Measurements from ENCODE around the gene BRCC3. TPM values are rescaled to one million over a fixed set of nuclear protein-coding genes. Genes with fewer than 3 reads are reported as not detected.

The BRCC3 gene
- polyA plus RNA-seq, 1 donor from 2014 or later: 28.1 TPM

DNA sequence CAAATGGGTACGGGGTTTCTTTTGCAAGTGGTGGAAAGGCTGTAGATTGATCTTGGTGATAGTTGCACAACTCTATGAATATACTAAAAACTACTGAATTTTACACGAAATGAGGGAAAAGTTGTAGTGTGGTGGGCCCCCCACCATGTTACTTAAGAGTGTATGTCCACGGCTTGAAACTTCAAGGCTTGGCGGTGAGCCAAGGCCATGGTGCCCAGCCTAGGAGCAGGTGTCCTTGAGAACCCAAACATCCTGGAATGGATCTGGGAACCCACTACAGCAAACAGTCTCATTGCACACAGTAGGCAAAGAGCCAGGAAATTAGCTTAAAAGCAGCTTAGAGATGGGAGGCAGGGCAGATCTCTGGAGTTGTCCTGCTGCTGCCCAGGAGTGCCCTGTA lies 62.9 kb downstream of the BRCC3 start:
- TF ChIP-seq MXI1 (conservative IDR thresholded peaks at IDR 0.05; ENCODE audit: poor library complexity, severe bottlenecking) (no peak), POLR2AphosphoS5 (IDR thresholded peaks at IDR 0.05) (no peak), EZH2 (IDR thresholded peaks at IDR 0.05; ENCODE audit: borderline replicate concordance, insufficient read depth, low read length, poor library complexity, severe bottlenecking) (no peak), EP300 (conservative IDR thresholded peaks at IDR 0.05; ENCODE audit: poor library complexity, severe bottlenecking) (no peak), TAF1 (IDR thresholded peaks at IDR 0.05; ENCODE audit: low read depth) (no peak), SMC3 (conservative IDR thresholded peaks at IDR 0.05; ENCODE audit: poor library complexity) (no peak), RAD21 (conservative IDR thresholded peaks at IDR 0.05) (no peak)
- TF ChIP-seq, protein P1, sequence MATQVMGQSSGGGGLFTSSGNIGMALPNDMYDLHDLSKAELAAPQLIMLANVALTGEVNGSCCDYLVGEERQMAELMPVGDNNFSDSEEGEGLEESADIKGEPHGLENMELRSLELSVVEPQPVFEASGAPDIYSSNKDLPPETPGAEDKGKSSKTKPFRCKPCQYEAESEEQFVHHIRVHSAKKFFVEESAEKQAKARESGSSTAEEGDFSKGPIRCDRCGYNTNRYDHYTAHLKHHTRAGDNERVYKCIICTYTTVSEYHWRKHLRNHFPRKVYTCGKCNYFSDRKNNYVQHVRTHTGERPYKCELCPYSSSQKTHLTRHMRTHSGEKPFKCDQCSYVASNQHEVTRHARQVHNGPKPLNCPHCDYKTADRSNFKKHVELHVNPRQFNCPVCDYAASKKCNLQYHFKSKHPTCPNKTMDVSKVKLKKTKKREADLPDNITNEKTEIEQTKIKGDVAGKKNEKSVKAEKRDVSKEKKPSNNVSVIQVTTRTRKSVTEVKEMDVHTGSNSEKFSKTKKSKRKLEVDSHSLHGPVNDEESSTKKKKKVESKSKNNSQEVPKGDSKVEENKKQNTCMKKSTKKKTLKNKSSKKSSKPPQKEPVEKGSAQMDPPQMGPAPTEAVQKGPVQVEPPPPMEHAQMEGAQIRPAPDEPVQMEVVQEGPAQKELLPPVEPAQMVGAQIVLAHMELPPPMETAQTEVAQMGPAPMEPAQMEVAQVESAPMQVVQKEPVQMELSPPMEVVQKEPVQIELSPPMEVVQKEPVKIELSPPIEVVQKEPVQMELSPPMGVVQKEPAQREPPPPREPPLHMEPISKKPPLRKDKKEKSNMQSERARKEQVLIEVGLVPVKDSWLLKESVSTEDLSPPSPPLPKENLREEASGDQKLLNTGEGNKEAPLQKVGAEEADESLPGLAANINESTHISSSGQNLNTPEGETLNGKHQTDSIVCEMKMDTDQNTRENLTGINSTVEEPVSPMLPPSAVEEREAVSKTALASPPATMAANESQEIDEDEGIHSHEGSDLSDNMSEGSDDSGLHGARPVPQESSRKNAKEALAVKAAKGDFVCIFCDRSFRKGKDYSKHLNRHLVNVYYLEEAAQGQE (IDR thresholded peaks at IDR 0.05; ENCODE audit: borderline replicate concordance): no peak
- TF ChIP-seq, protein P2, sequence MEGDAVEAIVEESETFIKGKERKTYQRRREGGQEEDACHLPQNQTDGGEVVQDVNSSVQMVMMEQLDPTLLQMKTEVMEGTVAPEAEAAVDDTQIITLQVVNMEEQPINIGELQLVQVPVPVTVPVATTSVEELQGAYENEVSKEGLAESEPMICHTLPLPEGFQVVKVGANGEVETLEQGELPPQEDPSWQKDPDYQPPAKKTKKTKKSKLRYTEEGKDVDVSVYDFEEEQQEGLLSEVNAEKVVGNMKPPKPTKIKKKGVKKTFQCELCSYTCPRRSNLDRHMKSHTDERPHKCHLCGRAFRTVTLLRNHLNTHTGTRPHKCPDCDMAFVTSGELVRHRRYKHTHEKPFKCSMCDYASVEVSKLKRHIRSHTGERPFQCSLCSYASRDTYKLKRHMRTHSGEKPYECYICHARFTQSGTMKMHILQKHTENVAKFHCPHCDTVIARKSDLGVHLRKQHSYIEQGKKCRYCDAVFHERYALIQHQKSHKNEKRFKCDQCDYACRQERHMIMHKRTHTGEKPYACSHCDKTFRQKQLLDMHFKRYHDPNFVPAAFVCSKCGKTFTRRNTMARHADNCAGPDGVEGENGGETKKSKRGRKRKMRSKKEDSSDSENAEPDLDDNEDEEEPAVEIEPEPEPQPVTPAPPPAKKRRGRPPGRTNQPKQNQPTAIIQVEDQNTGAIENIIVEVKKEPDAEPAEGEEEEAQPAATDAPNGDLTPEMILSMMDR (IDR thresholded peaks at IDR 0.05; ENCODE audit: poor library complexity, severe bottlenecking): no peak

DNA sequence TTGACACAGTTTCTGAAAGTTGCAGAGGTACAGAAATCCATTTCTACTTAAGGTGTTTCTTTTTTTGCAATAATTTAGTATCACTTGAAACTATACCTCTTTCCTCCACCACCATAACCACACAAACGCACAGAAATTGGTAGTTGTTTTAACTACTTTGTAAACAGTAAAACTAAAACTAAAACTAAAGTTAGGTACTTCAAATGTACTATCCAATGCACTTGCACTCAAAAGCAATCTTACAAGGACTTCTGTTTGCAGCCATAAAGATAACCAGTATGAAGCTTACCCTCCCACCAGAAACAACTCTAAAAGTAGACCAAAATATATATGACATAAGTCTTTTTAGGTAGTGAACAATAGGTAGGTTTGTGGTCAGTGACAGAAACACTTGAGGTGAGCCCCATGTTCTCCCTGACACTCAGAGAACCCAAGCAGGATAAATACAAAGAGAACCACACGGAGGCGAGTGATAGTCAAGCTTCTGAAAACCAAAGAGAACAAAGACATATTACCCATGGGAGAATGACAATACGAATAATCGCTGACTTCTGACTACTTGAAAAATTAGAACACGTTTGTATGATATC lies 72.7 kb downstream of the BRCC3 start:
- Histone ChIP-seq H3K36me3 (ENCODE audit: insufficient read depth, low read length) (no peaks in the 10 kb centered on the region), H3K9me3 (ENCODE audit: low read length) (no peaks in the 10 kb centered on the region), H3K4me3 (ENCODE audit: low read length) (no peak overlapping the region), H3K27ac (ENCODE audit: low read length) (no peak overlapping the region), H3K9ac (ENCODE audit: low read length) (no peak overlapping the region), H3F3A (ENCODE audit: insufficient read depth, low read length, poor library complexity, severe bottlenecking) (no peaks in the 10 kb centered on the region), H4K20me1 (ENCODE audit: insufficient read depth) (no peaks in the 10 kb centered on the region), H3K27me3 (ENCODE audit: insufficient read depth, low read depth, low read length) (no peaks in the 10 kb centered on the region), H3K4me2 (ENCODE audit: low read length) (no peak overlapping the region), H3K79me2 (replicated peaks; ENCODE audit: insufficient read depth, low read length) (no peaks in the 10 kb centered on the region), H3K9me2 (ENCODE audit: insufficient read depth, low read length) (no peaks in the 10 kb centered on the region), H2AFZ (ENCODE audit: low read depth, low read length) (no peak overlapping the region)
- TF ChIP-seq SMC3 (conservative IDR thresholded peaks at IDR 0.05; ENCODE audit: poor library complexity): no peak
- no peak for TF ChIP-seq POLR2AphosphoS5 (IDR thresholded peaks at IDR 0.05)
- no peak for TF ChIP-seq MXI1 (conservative IDR thresholded peaks at IDR 0.05; ENCODE audit: poor library complexity, severe bottlenecking)
- TF ChIP-seq EP300 (conservative IDR thresholded peaks at IDR 0.05; ENCODE audit: poor library complexity, severe bottlenecking): no peak
- no peak for TF ChIP-seq EZH2 (IDR thresholded peaks at IDR 0.05; ENCODE audit: borderline replicate concordance, insufficient read depth, low read length, poor library complexity, severe bottlenecking)
- no peak for TF ChIP-seq TAF1 (IDR thresholded peaks at IDR 0.05; ENCODE audit: low read depth)
- no peak for TF ChIP-seq RAD21 (conservative IDR thresholded peaks at IDR 0.05)
- TF ChIP-seq, protein P1 (IDR thresholded peaks at IDR 0.05; ENCODE audit: borderline replicate concordance): no peak
- TF ChIP-seq, protein P2 (IDR thresholded peaks at IDR 0.05; ENCODE audit: poor library complexity, severe bottlenecking): no peak

More for the DNA sequence above, 62.9 kb downstream of the BRCC3 start:
- Histone ChIP-seq H3K9me2 (ENCODE audit: insufficient read depth, low read length) (no peaks in the 10 kb centered on the region), H3K4me2 (ENCODE audit: low read length) (no peak overlapping the region), H3K9me3 (ENCODE audit: low read length) (no peaks in the 10 kb centered on the region), H3K9ac (ENCODE audit: low read length) (no peak overlapping the region), H3F3A (ENCODE audit: insufficient read depth, low read length, poor library complexity, severe bottlenecking) (no peaks in the 10 kb centered on the region), H4K20me1 (ENCODE audit: insufficient read depth) (no peaks in the 10 kb centered on the region), H3K27me3 (ENCODE audit: insufficient read depth, low read depth, low read length) (no peaks in the 10 kb centered on the region), H3K27ac (ENCODE audit: low read length) (no peak overlapping the region), H3K79me2 (replicated peaks; ENCODE audit: insufficient read depth, low read length) (no peaks in the 10 kb centered on the region), H3K36me3 (ENCODE audit: insufficient read depth, low read length) (no peaks in the 10 kb centered on the region), H2AFZ (ENCODE audit: low read depth, low read length) (no peak overlapping the region), H3K4me3 (ENCODE audit: low read length) (no peak overlapping the region)
